NT2/D1 (cell line): ENCODE data around the gene DNAH17.

Experiments used
- DNase-seq: peaks from one replicate; pipeline ENCODE4 v3.0.0-alpha.2; 2011; ENCODE audit warnings: low read depth, low spot score
- H3K27me3 ChIP-seq: 2 replicates; pipeline ENCODE4 v1.6.0; 2011; ENCODE audit warnings: mild to moderate bottlenecking; ENCODE audit not compliant: insufficient read length, insufficient read depth
- H3K36me3 ChIP-seq: 2 replicates; pipeline ENCODE4 v1.6.1; 2011; ENCODE audit warnings: mild to moderate bottlenecking, low read length, mixed read lengths; ENCODE audit not compliant: insufficient read depth, insufficient read length
- H3K4me1 ChIP-seq: 2 replicates; pipeline ENCODE4 v1.5.1; 2011; ENCODE audit not compliant: insufficient read depth, insufficient read length
- H3K4me3 ChIP-seq: 2 replicates; pipeline ENCODE4 v1.5.1; 2011; ENCODE audit warnings: low read depth; ENCODE audit not compliant: insufficient read length
- H3K9ac ChIP-seq: 2 replicates; pipeline ENCODE4 v1.6.0; 2011; ENCODE audit warnings: low read depth; ENCODE audit not compliant: insufficient read length
- H3K9me3 ChIP-seq: 2 replicates; pipeline ENCODE4 v1.5.1; 2011; ENCODE audit warnings: mild to moderate bottlenecking, low read length; ENCODE audit not compliant: insufficient read depth
- SUZ12 ChIP-seq: IDR thresholded peaks from 2 replicates; pipeline ENCODE4 v1.6.1; 2011; ENCODE audit not compliant: insufficient read length, insufficient read depth; ENCODE audit errors: extremely low read depth
- YY1 ChIP-seq: IDR thresholded peaks from 2 replicates; pipeline ENCODE4 v1.6.1; 2011; ENCODE audit not compliant: insufficient read length, insufficient read depth
- ZNF274 ChIP-seq: IDR thresholded peaks from 2 replicates; pipeline ENCODE4 v1.6.1; 2011; ENCODE audit warnings: mild to moderate bottlenecking, low read depth, low read length

The DNAH17 gene

GRCh38 chr17:78434455-78435329 lies 142.5 kb downstream of the DNAH17 start:
- DNase-seq, result no peak
- Histone ChIP-seq H3K36me3 (peaks cover 6% of the 10 kb centered on the region), H3K9me3 (no peaks in the 10 kb centered on the region), H3K9ac (no peak overlapping the region), H3K4me3 (no peak overlapping the region), H3K4me1 (peaks cover 16% of the 10 kb centered on the region), H3K27me3 (no peaks in the 10 kb centered on the region)
- TF ChIP-seq SUZ12 (no peak), YY1 (no peak), ZNF274 (no peak)

GRCh38 chr17:78433780-78434335 lies 143.3 kb downstream of the DNAH17 start:
- peaks cover 21% of the 10 kb centered on the region for H3K4me1 ChIP-seq
- no peaks in the 10 kb centered on the region for H3K27me3 ChIP-seq
- H3K9ac ChIP-seq, result no peak overlapping the region
- peaks cover 14% of the 10 kb centered on the region for H3K36me3 ChIP-seq
- DNase-seq, result no peak
- no peak overlapping the region for H3K4me3 ChIP-seq
- no peaks in the 10 kb centered on the region for H3K9me3 ChIP-seq
- TF ChIP-seq ZNF274 (no peak), SUZ12 (no peak), YY1 (no peak)

- H3K9ac ChIP-seq, result no peak overlapping the region
- no peaks in the 10 kb centered on the region for H3K9me3 ChIP-seq
- DNase-seq, result no peak
- H3K4me1 ChIP-seq, result peaks cover 22% of the 10 kb centered on the region
- no peak overlapping the region for H3K4me3 ChIP-seq
- H3K36me3 ChIP-seq, result peaks cover 15% of the 10 kb centered on the region
- H3K27me3 ChIP-seq, result no peaks in the 10 kb centered on the region
- no peak for TF ChIP-seq ZNF274
- no peak for TF ChIP-seq SUZ12
- TF ChIP-seq YY1, result no peak
Measured at GRCh38 chr17:78433013-78433727, 144.0 kb downstream of the DNAH17 start.

GRCh38 chr17:78432226-78433012 lies 144.8 kb downstream of the DNAH17 start:
- H3K4me3 ChIP-seq, result no peak overlapping the region
- H3K9me3 ChIP-seq, result no peaks in the 10 kb centered on the region
- peaks cover 26% of the 10 kb centered on the region for H3K4me1 ChIP-seq
- H3K27me3 ChIP-seq, result no peaks in the 10 kb centered on the region
- TF ChIP-seq YY1, result no peak
- TF ChIP-seq SUZ12, result no peak
- no peak for TF ChIP-seq ZNF274
- H3K9ac ChIP-seq, result no peak overlapping the region
- H3K36me3 ChIP-seq, result peaks cover 17% of the 10 kb centered on the region
- DNase-seq, result no peak

- Histone ChIP-seq H3K36me3 (peaks cover 25% of the 10 kb centered on the region), H3K27me3 (no peaks in the 10 kb centered on the region), H3K9ac (no peak overlapping the region), H3K4me1 (peaks cover 26% of the 10 kb centered on the region), H3K9me3 (no peaks in the 10 kb centered on the region), H3K4me3 (no peak overlapping the region)
- TF ChIP-seq SUZ12 (no peak), ZNF274 (no peak), YY1 (no peak)
- no peak for DNase-seq
Measured at GRCh38 chr17:78431692-78431958, 145.6 kb downstream of the DNAH17 start.

GRCh38 chr17:78430892-78431691 lies 146.1 kb downstream of the DNAH17 start:
- H3K4me3 ChIP-seq, result no peak overlapping the region
- TF ChIP-seq ZNF274 (no peak), SUZ12 (no peak), YY1 (no peak)
- no peaks in the 10 kb centered on the region for H3K27me3 ChIP-seq
- no peak overlapping the region for H3K9ac ChIP-seq
- H3K36me3 ChIP-seq, result peaks cover 30% of the 10 kb centered on the region
- peaks cover 26% of the 10 kb centered on the region for H3K4me1 ChIP-seq
- no peaks in the 10 kb centered on the region for H3K9me3 ChIP-seq
- DNase-seq, result no peak
